Lung (tissue), 16 donors: ENCODE measurements around the gene GARS1. TPM values are rescaled to one million over a fixed set of nuclear protein-coding genes. Genes with fewer than 3 reads are reported as not detected.

Experiments used
- ATAC-seq: fragments of 200-7000 bp; cut with Tn5 transposase; one replicate; pipeline ENCODE4 v1.9.1; 2020; ENCODE audit warnings: moderate number of reproducible peaks; ENCODE audit not compliant: insufficient read depth, low FRiP score
- DNase-seq, 3 donors: peaks; one replicate each; pipeline ENCODE4 v3.0.0-alpha.2; 2013 to 2017
- H3K27ac ChIP-seq, 2 donors: one replicate each; pipeline ENCODE4 v1.5.1; 2013; ENCODE audit warnings: mild to moderate bottlenecking in 2 of 2, moderate library complexity in 2 of 2, control low read depth in 1 of 2, inconsistent platforms in 1 of 2, low read depth in 1 of 2, low read length in 1 of 2
- H3K27me3 ChIP-seq, 3 donors: one replicate each; pipeline ENCODE4 v1.5.1; 2013; ENCODE audit warnings: low read length in 2 of 3; ENCODE audit not compliant: control insufficient read depth in 3 of 3, insufficient read depth in 3 of 3
- H3K36me3 ChIP-seq, 4 donors: one replicate each; pipeline ENCODE4 v1.5.1; 2013; ENCODE audit warnings: low read length in 4 of 4, mild to moderate bottlenecking in 1 of 4, moderate library complexity in 1 of 4; ENCODE audit not compliant: control insufficient read depth in 4 of 4, insufficient read depth in 4 of 4
- H3K4me1 ChIP-seq, 5 donors: one replicate each; pipeline ENCODE4 v1.5.1; 2013; ENCODE audit warnings: low read length in 5 of 5, mild to moderate bottlenecking in 2 of 5, moderate library complexity in 1 of 5; ENCODE audit not compliant: control insufficient read depth in 5 of 5, insufficient read depth in 5 of 5
- H3K4me3 ChIP-seq: one replicate; pipeline ENCODE4 v1.5.1; 2013; ENCODE audit warnings: mild to moderate bottlenecking, control low read depth, moderate library complexity
- H3K9ac ChIP-seq, 2 donors: one replicate each; pipeline ENCODE4 v1.5.1; 2013; ENCODE audit warnings: low read length in 2 of 2, control low read depth in 1 of 2; ENCODE audit not compliant: insufficient read depth in 1 of 2
- H3K9me3 ChIP-seq, 4 donors: one replicate each; pipeline ENCODE4 v1.5.1; 2013; ENCODE audit warnings: low read length in 3 of 4, mild to moderate bottlenecking in 1 of 4, moderate library complexity in 1 of 4; ENCODE audit not compliant: control insufficient read depth in 4 of 4, insufficient read depth in 3 of 4
- WGBS, 2 donors: extraction: QIAGEN DNeasy Blood & Tissue Kit; methylation state at CpG; one replicate each; pipeline ENCODE4 v1.1.7; 2013; 5-methylcytosine and 5-hydroxymethylcytosine counted together
- long read RNA-seq, 5 donors: transcript quantifications; one replicate each; lab custom pipeline, GENCODE V29; 2026
- polyA plus RNA-seq, 2 donors: library from polyadenylated mRNA; stranded (reverse); fragments of 200-250 nt; gene quantifications; one replicate each; pipeline ENCODE4 v1.2.1, GENCODE V29; 2013
- total RNA-seq, 2 donors: library from RNA; depleted of rRNA in 1 of 2; stranded (reverse); fragments of >200 nt in 1 of 2; gene quantifications; one replicate each; pipeline ENCODE4 v1.2.1, GENCODE V29; 2014 to 2021
- TF ChIP-seq, protein P1 (sequence below): IDR thresholded peaks from 2 replicates; pipeline ENCODE4 v1.5.1; 2012; ENCODE audit warnings: mild to moderate bottlenecking; ENCODE audit errors: control extremely low read depth, extremely low read depth
- donor health status: control.
- donor health status: control.
- donor health status: Bipolar disorder and iron deficiency.
- donor health status: healthy.
- donor health status: DM: yes; HTN: yes; CAD: no.

GARS1 gene, protein sequence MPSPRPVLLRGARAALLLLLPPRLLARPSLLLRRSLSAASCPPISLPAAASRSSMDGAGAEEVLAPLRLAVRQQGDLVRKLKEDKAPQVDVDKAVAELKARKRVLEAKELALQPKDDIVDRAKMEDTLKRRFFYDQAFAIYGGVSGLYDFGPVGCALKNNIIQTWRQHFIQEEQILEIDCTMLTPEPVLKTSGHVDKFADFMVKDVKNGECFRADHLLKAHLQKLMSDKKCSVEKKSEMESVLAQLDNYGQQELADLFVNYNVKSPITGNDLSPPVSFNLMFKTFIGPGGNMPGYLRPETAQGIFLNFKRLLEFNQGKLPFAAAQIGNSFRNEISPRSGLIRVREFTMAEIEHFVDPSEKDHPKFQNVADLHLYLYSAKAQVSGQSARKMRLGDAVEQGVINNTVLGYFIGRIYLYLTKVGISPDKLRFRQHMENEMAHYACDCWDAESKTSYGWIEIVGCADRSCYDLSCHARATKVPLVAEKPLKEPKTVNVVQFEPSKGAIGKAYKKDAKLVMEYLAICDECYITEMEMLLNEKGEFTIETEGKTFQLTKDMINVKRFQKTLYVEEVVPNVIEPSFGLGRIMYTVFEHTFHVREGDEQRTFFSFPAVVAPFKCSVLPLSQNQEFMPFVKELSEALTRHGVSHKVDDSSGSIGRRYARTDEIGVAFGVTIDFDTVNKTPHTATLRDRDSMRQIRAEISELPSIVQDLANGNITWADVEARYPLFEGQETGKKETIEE
- total RNA-seq (100 to 1,000 TPM in 1 of 2 donors, 10 to 100 TPM in 1; 55.5 to 132 TPM), polyA plus RNA-seq (10 to 100 TPM; 85.0 to 99.3 TPM)
- long read RNA-seq, donor 1, transcript GARS-209 (2 exons, 772 nt), result minor isoform, 5 of 28 reads
- long read RNA-seq, donor 1, transcript GARS-201 (17 exons, 2,634 nt), result major isoform, 21 of 28 reads
- long read RNA-seq, donor 1, partial matches to known transcripts, result 0 of 28 reads
- long read RNA-seq, donor 1, other reads (novel, unspliced or antisense), result 0 of 28 reads
- long read RNA-seq, donor 2, transcript GARS-201 (17 exons, 2,634 nt), result major isoform, 5 of 17 reads
- long read RNA-seq, donor 2, transcript GARS-209 (2 exons, 772 nt), result major isoform, 5 of 17 reads
- long read RNA-seq, donor 2, partial matches to known transcripts, result 5 of 17 reads
- long read RNA-seq, donor 2, other reads (novel, unspliced or antisense), result 0 of 17 reads
- long read RNA-seq, donor 3, transcript GARS-201 (17 exons, 2,634 nt), result major isoform, 5 of 10 reads
- long read RNA-seq, donor 3, partial matches to known transcripts, result 0 of 10 reads
- long read RNA-seq, donor 3, other reads (novel, unspliced or antisense), result 0 of 10 reads
- long read RNA-seq, donor 4, partial matches to known transcripts, result 0 of 7 reads
- long read RNA-seq, donor 4, other reads (novel, unspliced or antisense), result 0 of 7 reads
- long read RNA-seq, donor 5, transcript GARS-201 (17 exons, 2,634 nt), result major isoform, 9 of 34 reads
- long read RNA-seq, donor 5, partial matches to known transcripts, result 19 of 34 reads
- long read RNA-seq, donor 5, other reads (novel, unspliced or antisense), result 0 of 34 reads

GRCh38 chr7:30594540-30595435, at the start of gene GARS1:
Gene GARS1 (plus strand): TSS chr7:30594878. CDS start chr7:30594922, 44 bp downstream.
- peak; percentile 97 for ATAC-seq
- Histone ChIP-seq H3K4me1 (peaks cover 0 to 20% (median 6%) of the 10 kb centered on the region in 5 donors), H3K4me3 (peak within 1 kb of the TSS; percentile 91), H3K9me3 (no peaks in the 10 kb centered on the region), H3K9ac (peak within 1 kb of the TSS; percentile 78 to 91), H3K36me3 (peaks cover 0 to under 1% (median 0%) of the 10 kb centered on the region in 4 donors), H3K27ac (peak within 1 kb of the TSS; percentile 78 to 97), H3K27me3 (no peaks in the 10 kb centered on the region)
- TF ChIP-seq, protein P1, sequence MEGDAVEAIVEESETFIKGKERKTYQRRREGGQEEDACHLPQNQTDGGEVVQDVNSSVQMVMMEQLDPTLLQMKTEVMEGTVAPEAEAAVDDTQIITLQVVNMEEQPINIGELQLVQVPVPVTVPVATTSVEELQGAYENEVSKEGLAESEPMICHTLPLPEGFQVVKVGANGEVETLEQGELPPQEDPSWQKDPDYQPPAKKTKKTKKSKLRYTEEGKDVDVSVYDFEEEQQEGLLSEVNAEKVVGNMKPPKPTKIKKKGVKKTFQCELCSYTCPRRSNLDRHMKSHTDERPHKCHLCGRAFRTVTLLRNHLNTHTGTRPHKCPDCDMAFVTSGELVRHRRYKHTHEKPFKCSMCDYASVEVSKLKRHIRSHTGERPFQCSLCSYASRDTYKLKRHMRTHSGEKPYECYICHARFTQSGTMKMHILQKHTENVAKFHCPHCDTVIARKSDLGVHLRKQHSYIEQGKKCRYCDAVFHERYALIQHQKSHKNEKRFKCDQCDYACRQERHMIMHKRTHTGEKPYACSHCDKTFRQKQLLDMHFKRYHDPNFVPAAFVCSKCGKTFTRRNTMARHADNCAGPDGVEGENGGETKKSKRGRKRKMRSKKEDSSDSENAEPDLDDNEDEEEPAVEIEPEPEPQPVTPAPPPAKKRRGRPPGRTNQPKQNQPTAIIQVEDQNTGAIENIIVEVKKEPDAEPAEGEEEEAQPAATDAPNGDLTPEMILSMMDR, result no peak
- 0 to 1% methylated on average over 81 to 84 of the region's 84 CpGs for WGBS, 2 donors
- peak; percentile 91 to 96 (median 91) for DNase-seq

GRCh38 chr7:30545791-30546555, 48.7 kb upstream of the GARS1 start:
- Histone ChIP-seq H3K36me3 (peaks cover 0 to 9% (median 6%) of the 10 kb centered on the region in 4 donors), H3K4me3 (no peak overlapping the region), H3K9ac (no peak overlapping the region), H3K27me3 (no peaks in the 10 kb centered on the region), H3K9me3 (no peaks in the 10 kb centered on the region), H3K27ac (no peak overlapping the region), H3K4me1 (peaks cover 0 to 17% (median 4%) of the 10 kb centered on the region in 5 donors)
- ATAC-seq (no peak), DNase-seq (peak; percentile 30 to 73 (median 62))
- TF ChIP-seq, protein P1, result no peak
- WGBS, 2 donors, result 82 to 89% methylated on average over 5 of the region's 5 CpGs
